Stimulated activated CD8-positive, alpha-beta memory T cell treated with anti-CD3 and anti-CD28 coated beads, Interleukin-7, amount 100 ng/mL, for 48 hours (primary cell): ENCODE data around the gene SLC25A23.

ENCODE experiments used
- DNase-seq, 2 donors: peaks; one replicate each; pipeline ENCODE4 v3.0.0-alpha.2; 2020; ENCODE audit warnings: low read depth in 1 of 2; ENCODE audit errors: extremely low read depth in 1 of 2

Gene SLC25A23

GRCh38 chr19:6481541-6482342 is 22.1 kb upstream of the SLC25A23 start, which contains the start of gene DENND1C:
Gene DENND1C (minus strand): TSS chr19:6481787. CDS start chr19:6481695, 92 bp downstream.
- peak in 1 of 2 donors; percentile 58 for DNase-seq

- no peak for DNase-seq
Measured at GRCh38 chr19:6480848-6481415, 21.3 kb upstream of the SLC25A23 start.

- DNase-seq: no peak
Measured at GRCh38 chr19:6479836-6480398, 20.3 kb upstream of the SLC25A23 start.

- no peak for DNase-seq
Measured at GRCh38 chr19:6478815-6479214, 19.2 kb upstream of the SLC25A23 start.

GRCh38 chr19:6476896-6477431 is 17.4 kb upstream of the SLC25A23 start:
- DNase-seq: no peak

- DNase-seq: peak in 1 of 2 donors; percentile 39
Measured at GRCh38 chr19:6476155-6476895, 16.7 kb upstream of the SLC25A23 start.

- DNase-seq: no peak
Measured at GRCh38 chr19:6475321-6476108, 15.9 kb upstream of the SLC25A23 start.

GRCh38 chr19:6473647-6474046 is 14.1 kb upstream of the SLC25A23 start:
- DNase-seq: no peak

GRCh38 chr19:6472713-6473112 is 13.1 kb upstream of the SLC25A23 start:
- no peak for DNase-seq

GRCh38 chr19:6471076-6471475 is 11.5 kb upstream of the SLC25A23 start:
- no peak for DNase-seq

GRCh38 chr19:6470173-6470572 is 10.6 kb upstream of the SLC25A23 start:
- DNase-seq: no peak

GRCh38 chr19:6467384-6467783 is 7.8 kb upstream of the SLC25A23 start:
- DNase-seq: no peak

- no peak for DNase-seq
Measured at GRCh38 chr19:6466526-6467248, 7.1 kb upstream of the SLC25A23 start.

GRCh38 chr19:6465663-6466062 is 6.1 kb upstream of the SLC25A23 start:
- no peak for DNase-seq

- no peak for DNase-seq
Measured at GRCh38 chr19:6465006-6465405, 5.4 kb upstream of the SLC25A23 start.

- no peak for DNase-seq
Measured at GRCh38 chr19:6464070-6464873, 4.7 kb upstream of the SLC25A23 start, which contains the start of gene CRB3. Gene CRB3 (plus strand): TSS chr19:6464271. CDS start chr19:6464702, 431 bp downstream.

- DNase-seq: peak; percentile 92 to 96
Measured at GRCh38 chr19:6460099-6460884, 700 bp upstream of the SLC25A23 start.

- DNase-seq: no peak
Measured at GRCh38 chr19:6458695-6459261, 814 bp downstream of the SLC25A23 start.
